Measurements from ENCODE around the gene E2F4. TPM values are rescaled to one million over a fixed set of nuclear protein-coding genes. Genes with fewer than 3 reads are reported as not detected.

E2F4 gene
- total and polyA plus RNA-seq, 2 of the 13 experiments (the other 11 are each of a cell fraction or from before 2014, with no cell fraction given) = 84.8 to 91.2 TPM

GRCh38 chr16:67170949-67171649 lies 20.9 kb upstream of the E2F4 start (continued):
- TF ChIP-seq MLXIP (CRISPR knock-in tag; IDR thresholded peaks at IDR 0.05; ENCODE audit: borderline replicate concordance) (no peak), KLF11 (CRISPR knock-in tag; IDR thresholded peaks at IDR 0.05) (0 out of 2 replicates have a peak, but pooled peaks have one; percentile 81), ARID5B (CRISPR knock-in tag; IDR thresholded peaks at IDR 0.05) (peak; percentile 46; the same call in 1 of the 2 replicates), EZH2 (conservative IDR thresholded peaks at IDR 0.05; ENCODE audit: low read depth, low read length) (no peak), RXRB (CRISPR knock-in tag; IDR thresholded peaks at IDR 0.05; ENCODE audit: borderline replicate concordance) (no peak), ZNF280D (CRISPR knock-in tag; IDR thresholded peaks at IDR 0.05) (no peak), GATAD1 (CRISPR knock-in tag; IDR thresholded peaks at IDR 0.05) (peak; percentile 42; the same call in 1 of the 2 replicates), IRX3 (CRISPR knock-in tag; IDR thresholded peaks at IDR 0.05; ENCODE audit: borderline replicate concordance, low read depth) (no peak), ZNF607 (CRISPR knock-in tag; IDR thresholded peaks at IDR 0.05; ENCODE audit: borderline replicate concordance) (peak; percentile 61; the same call in 1 of the 2 replicates), CCAR2 (optimal IDR thresholded peaks at IDR 0.05; ENCODE audit: low read depth, low read length) (no peak), ZMYM4 (CRISPR knock-in tag; IDR thresholded peaks at IDR 0.05) (0 out of 2 replicates have a peak, but pooled peaks have one; percentile 21), BCL6 (CRISPR knock-in tag; IDR thresholded peaks at IDR 0.05) (no peak), ZSCAN25 (CRISPR knock-in tag; IDR thresholded peaks at IDR 0.05) (no peak), ZSCAN31 (CRISPR knock-in tag; IDR thresholded peaks at IDR 0.05; ENCODE audit: low read depth) (no peak), IKZF4 (CRISPR knock-in tag; IDR thresholded peaks at IDR 0.05; ENCODE audit: borderline replicate concordance, low read depth, not compliant biosample characterization) (peak; percentile 19), ZNF296 (CRISPR knock-in tag; conservative IDR thresholded peaks at IDR 0.05) (no peak), ZNF263 (CRISPR knock-in tag; IDR thresholded peaks at IDR 0.05) (peak; percentile 55; the same call in 1 of the 2 replicates)
